ENCODE data around the gene PDILT. TPM values are rescaled to one million over a fixed set of nuclear protein-coding genes. Genes with fewer than 3 reads are reported as not detected.
"Not testable (repeated sequence)": the region's sequence is repeated elsewhere in the genome, so short reads cannot be mapped to it uniquely, and the experiment has no call there.

Gene PDILT
- total RNA-seq, 1 experiment from 2014 or later, result not detected

DNA sequence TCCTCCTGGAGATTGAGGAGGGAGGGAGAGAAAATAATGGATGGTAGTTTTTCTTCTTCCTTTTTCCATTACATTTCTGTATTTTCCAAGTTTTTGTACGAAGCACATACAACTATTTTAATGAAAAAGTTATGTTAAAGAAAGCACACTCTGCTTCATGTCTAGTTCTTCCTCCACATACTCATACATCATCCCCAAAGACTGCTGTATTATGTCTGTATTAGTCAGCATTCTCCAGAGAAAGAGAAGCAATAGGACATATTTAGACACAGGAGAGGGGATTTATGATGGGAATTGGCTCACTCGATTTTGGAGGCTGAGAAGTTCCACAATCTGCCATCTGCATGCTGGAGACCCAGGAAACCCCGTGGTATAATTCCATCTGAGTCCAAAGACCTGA, 36.7 kb upstream of the PDILT start:
- no peaks in the 10 kb centered on the region for H3K36me3 Mint-ChIP-seq
- CTCF ChIA-PET, result no interaction called here
- peaks cover 5% of the 10 kb centered on the region; the same call in 1 of the 2 replicates for H3K4me1 Mint-ChIP-seq
- no peaks in the 10 kb centered on the region for H3K9me3 Mint-ChIP-seq
- H3K27me3 Mint-ChIP-seq (ENCODE audit: low read depth), result no peaks in the 10 kb centered on the region
- TF ChIP-seq SP1 (CRISPR knock-in tag; conservative IDR thresholded peaks at IDR 0.05) (no peak), OVOL2 (CRISPR knock-in tag; IDR thresholded peaks at IDR 0.05; ENCODE audit: borderline replicate concordance) (no peak), SOX15 (CRISPR knock-in tag; IDR thresholded peaks at IDR 0.05) (no peak), EMX1 (CRISPR knock-in tag; IDR thresholded peaks at IDR 0.05) (no peak), MXD4 (CRISPR knock-in tag; IDR thresholded peaks at IDR 0.05; ENCODE audit: borderline replicate concordance) (no peak), ZNF671 (CRISPR knock-in tag; IDR thresholded peaks at IDR 0.05) (no peak), PRRX2 (CRISPR knock-in tag; IDR thresholded peaks at IDR 0.05) (no peak), ZNF138 (CRISPR knock-in tag; conservative IDR thresholded peaks at IDR 0.05) (no peak), SMAD3 (CRISPR knock-in tag; IDR thresholded peaks at IDR 0.05; ENCODE audit: borderline replicate concordance) (no peak), GRHL2 (CRISPR knock-in tag; IDR thresholded peaks at IDR 0.05; ENCODE audit: insufficient replicate concordance, severe bottlenecking) (no peak), GABPB1 (CRISPR knock-in tag; IDR thresholded peaks at IDR 0.05) (no peak), ESRRA (CRISPR knock-in tag; IDR thresholded peaks at IDR 0.05; ENCODE audit: borderline replicate concordance) (no peak), ZNF317 (CRISPR knock-in tag; IDR thresholded peaks at IDR 0.05; ENCODE audit: borderline replicate concordance, low read depth) (no peak), ZNF219 (CRISPR knock-in tag; IDR thresholded peaks at IDR 0.05; ENCODE audit: borderline replicate concordance) (no peak)
- TF ChIP-seq, protein P1, sequence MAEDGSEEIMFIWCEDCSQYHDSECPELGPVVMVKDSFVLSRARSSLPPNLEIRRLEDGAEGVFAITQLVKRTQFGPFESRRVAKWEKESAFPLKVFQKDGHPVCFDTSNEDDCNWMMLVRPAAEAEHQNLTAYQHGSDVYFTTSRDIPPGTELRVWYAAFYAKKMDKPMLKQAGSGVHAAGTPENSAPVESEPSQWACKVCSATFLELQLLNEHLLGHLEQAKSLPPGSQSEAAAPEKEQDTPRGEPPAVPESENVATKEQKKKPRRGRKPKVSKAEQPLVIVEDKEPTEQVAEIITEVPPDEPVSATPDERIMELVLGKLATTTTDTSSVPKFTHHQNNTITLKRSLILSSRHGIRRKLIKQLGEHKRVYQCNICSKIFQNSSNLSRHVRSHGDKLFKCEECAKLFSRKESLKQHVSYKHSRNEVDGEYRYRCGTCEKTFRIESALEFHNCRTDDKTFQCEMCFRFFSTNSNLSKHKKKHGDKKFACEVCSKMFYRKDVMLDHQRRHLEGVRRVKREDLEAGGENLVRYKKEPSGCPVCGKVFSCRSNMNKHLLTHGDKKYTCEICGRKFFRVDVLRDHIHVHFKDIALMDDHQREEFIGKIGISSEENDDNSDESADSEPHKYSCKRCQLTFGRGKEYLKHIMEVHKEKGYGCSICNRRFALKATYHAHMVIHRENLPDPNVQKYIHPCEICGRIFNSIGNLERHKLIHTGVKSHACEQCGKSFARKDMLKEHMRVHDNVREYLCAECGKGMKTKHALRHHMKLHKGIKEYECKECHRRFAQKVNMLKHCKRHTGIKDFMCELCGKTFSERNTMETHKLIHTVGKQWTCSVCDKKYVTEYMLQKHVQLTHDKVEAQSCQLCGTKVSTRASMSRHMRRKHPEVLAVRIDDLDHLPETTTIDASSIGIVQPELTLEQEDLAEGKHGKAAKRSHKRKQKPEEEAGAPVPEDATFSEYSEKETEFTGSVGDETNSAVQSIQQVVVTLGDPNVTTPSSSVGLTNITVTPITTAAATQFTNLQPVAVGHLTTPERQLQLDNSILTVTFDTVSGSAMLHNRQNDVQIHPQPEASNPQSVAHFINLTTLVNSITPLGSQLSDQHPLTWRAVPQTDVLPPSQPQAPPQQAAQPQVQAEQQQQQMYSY (CRISPR knock-in tag; IDR thresholded peaks at IDR 0.05), result no peak
- TF ChIP-seq, protein P2, sequence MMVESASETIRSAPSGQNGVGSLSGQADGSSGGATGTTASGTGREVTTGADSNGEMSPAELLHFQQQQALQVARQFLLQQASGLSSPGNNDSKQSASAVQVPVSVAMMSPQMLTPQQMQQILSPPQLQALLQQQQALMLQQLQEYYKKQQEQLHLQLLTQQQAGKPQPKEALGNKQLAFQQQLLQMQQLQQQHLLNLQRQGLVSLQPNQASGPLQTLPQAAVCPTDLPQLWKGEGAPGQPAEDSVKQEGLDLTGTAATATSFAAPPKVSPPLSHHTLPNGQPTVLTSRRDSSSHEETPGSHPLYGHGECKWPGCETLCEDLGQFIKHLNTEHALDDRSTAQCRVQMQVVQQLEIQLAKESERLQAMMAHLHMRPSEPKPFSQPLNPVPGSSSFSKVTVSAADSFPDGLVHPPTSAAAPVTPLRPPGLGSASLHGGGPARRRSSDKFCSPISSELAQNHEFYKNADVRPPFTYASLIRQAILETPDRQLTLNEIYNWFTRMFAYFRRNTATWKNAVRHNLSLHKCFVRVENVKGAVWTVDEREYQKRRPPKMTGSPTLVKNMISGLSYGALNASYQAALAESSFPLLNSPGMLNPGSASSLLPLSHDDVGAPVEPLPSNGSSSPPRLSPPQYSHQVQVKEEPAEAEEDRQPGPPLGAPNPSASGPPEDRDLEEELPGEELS (CRISPR knock-in tag; IDR thresholded peaks at IDR 0.05), result no peak
- TF ChIP-seq, protein P3, sequence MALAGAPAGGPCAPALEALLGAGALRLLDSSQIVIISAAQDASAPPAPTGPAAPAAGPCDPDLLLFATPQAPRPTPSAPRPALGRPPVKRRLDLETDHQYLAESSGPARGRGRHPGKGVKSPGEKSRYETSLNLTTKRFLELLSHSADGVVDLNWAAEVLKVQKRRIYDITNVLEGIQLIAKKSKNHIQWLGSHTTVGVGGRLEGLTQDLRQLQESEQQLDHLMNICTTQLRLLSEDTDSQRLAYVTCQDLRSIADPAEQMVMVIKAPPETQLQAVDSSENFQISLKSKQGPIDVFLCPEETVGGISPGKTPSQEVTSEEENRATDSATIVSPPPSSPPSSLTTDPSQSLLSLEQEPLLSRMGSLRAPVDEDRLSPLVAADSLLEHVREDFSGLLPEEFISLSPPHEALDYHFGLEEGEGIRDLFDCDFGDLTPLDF (CRISPR knock-in tag; IDR thresholded peaks at IDR 0.05), result no peak
- TF ChIP-seq, protein P4, sequence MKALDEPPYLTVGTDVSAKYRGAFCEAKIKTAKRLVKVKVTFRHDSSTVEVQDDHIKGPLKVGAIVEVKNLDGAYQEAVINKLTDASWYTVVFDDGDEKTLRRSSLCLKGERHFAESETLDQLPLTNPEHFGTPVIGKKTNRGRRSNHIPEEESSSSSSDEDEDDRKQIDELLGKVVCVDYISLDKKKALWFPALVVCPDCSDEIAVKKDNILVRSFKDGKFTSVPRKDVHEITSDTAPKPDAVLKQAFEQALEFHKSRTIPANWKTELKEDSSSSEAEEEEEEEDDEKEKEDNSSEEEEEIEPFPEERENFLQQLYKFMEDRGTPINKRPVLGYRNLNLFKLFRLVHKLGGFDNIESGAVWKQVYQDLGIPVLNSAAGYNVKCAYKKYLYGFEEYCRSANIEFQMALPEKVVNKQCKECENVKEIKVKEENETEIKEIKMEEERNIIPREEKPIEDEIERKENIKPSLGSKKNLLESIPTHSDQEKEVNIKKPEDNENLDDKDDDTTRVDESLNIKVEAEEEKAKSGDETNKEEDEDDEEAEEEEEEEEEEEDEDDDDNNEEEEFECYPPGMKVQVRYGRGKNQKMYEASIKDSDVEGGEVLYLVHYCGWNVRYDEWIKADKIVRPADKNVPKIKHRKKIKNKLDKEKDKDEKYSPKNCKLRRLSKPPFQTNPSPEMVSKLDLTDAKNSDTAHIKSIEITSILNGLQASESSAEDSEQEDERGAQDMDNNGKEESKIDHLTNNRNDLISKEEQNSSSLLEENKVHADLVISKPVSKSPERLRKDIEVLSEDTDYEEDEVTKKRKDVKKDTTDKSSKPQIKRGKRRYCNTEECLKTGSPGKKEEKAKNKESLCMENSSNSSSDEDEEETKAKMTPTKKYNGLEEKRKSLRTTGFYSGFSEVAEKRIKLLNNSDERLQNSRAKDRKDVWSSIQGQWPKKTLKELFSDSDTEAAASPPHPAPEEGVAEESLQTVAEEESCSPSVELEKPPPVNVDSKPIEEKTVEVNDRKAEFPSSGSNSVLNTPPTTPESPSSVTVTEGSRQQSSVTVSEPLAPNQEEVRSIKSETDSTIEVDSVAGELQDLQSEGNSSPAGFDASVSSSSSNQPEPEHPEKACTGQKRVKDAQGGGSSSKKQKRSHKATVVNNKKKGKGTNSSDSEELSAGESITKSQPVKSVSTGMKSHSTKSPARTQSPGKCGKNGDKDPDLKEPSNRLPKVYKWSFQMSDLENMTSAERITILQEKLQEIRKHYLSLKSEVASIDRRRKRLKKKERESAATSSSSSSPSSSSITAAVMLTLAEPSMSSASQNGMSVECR (CRISPR knock-in tag; IDR thresholded peaks at IDR 0.05; ENCODE audit: borderline replicate concordance), result no peak
- TF ChIP-seq, protein P5, sequence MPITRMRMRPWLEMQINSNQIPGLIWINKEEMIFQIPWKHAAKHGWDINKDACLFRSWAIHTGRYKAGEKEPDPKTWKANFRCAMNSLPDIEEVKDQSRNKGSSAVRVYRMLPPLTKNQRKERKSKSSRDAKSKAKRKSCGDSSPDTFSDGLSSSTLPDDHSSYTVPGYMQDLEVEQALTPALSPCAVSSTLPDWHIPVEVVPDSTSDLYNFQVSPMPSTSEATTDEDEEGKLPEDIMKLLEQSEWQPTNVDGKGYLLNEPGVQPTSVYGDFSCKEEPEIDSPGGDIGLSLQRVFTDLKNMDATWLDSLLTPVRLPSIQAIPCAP (CRISPR knock-in tag; IDR thresholded peaks at IDR 0.05), result no peak
- TF ChIP-seq, protein P6, sequence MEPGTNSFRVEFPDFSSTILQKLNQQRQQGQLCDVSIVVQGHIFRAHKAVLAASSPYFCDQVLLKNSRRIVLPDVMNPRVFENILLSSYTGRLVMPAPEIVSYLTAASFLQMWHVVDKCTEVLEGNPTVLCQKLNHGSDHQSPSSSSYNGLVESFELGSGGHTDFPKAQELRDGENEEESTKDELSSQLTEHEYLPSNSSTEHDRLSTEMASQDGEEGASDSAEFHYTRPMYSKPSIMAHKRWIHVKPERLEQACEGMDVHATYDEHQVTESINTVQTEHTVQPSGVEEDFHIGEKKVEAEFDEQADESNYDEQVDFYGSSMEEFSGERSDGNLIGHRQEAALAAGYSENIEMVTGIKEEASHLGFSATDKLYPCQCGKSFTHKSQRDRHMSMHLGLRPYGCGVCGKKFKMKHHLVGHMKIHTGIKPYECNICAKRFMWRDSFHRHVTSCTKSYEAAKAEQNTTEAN (CRISPR knock-in tag; IDR thresholded peaks at IDR 0.05), result no peak
- DNase-seq (ENCODE audit: low spot score), result no peak
- H3K4me3 Mint-ChIP-seq, result no peak overlapping the region
- no peak for ATAC-seq
- no peak overlapping the region for H3K27ac Mint-ChIP-seq
- POLR2A ChIA-PET, result no interaction called here

DNA sequence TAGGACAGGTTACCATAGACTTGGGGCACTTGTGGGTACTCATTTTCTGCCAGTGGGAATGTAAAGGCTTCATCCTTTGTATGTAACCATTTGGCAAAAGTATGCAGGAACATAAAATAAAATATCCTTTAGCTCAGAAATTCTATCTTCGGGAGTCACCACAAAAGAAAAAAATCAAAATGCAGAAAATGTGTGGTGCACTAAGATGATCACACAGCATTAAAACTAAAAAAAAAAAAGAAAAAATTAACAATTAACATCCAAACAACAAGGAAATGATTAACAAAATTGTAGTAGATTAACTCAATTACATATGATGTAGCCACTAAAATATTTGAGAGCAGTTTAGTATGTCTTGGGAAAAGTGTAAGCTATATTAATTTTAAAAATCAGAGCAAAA, 36.2 kb upstream of the PDILT start:
- POLR2A ChIA-PET; H3K9me3 Mint-ChIP-seq; H3K27me3 Mint-ChIP-seq (ENCODE audit: low read depth); DNase-seq (ENCODE audit: low spot score); H3K4me3 Mint-ChIP-seq; H3K4me1 Mint-ChIP-seq; H3K27ac Mint-ChIP-seq; H3K36me3 Mint-ChIP-seq; CTCF ChIA-PET; ATAC-seq: not testable (repeated sequence)

DNA sequence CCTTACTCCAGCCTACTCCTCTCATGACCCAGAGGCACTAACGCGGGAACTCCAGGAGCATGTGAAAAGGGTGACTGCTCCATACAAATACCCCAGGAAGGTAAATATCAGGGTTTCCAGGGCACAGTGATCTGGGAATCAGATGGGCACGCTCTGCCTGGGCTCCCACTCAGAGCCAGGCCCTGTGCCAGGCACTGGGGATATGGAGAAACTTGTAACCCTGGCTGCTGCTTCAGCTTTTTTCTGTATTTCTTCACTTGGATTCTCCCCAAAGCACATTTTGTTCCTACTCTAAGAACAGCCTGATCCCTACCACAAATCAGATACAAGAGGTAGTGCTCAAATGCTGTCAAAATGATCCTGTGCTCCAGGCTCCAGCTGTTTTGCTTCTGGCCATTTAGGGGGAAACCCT, 35.3 kb upstream of the PDILT start:
- H3K4me3 Mint-ChIP-seq; H3K4me1 Mint-ChIP-seq; POLR2A ChIA-PET; H3K36me3 Mint-ChIP-seq; H3K27me3 Mint-ChIP-seq (ENCODE audit: low read depth); H3K27ac Mint-ChIP-seq; CTCF ChIA-PET; DNase-seq (ENCODE audit: low spot score); ATAC-seq; H3K9me3 Mint-ChIP-seq: not testable (repeated sequence)
